ENCODE data around the gene DTNBP1. TPM values are rescaled to one million over a fixed set of nuclear protein-coding genes. Genes with fewer than 3 reads are reported as not detected.

The DTNBP1 gene
- total and polyA plus RNA-seq, 2 of the 13 experiments (the other 11 are each of a cell fraction or from before 2014, with no cell fraction given): 6.6 to 19.1 TPM

GRCh38 chr6:15662326-15663129, at the start of gene DTNBP1 (continued):
- no peak for TF ChIP-seq ZBTB26 (CRISPR knock-in tag; IDR thresholded peaks at IDR 0.05; ENCODE audit: borderline replicate concordance)
- TF ChIP-seq ZNF609 (CRISPR knock-in tag; IDR thresholded peaks at IDR 0.05; ENCODE audit: borderline replicate concordance): peak; percentile 67; the same call in 1 of the 2 replicates
- peak; percentile 65 for TF ChIP-seq ZNF317 (CRISPR knock-in tag; IDR thresholded peaks at IDR 0.05)
- TF ChIP-seq GABPB1 (CRISPR knock-in tag; IDR thresholded peaks at IDR 0.05): peak; percentile 89
- TF ChIP-seq FOXO4 (CRISPR knock-in tag; conservative IDR thresholded peaks at IDR 0.05): no peak
- peak; percentile 74; the same call in 1 of the 2 replicates for TF ChIP-seq ZNF577 (CRISPR knock-in tag; IDR thresholded peaks at IDR 0.05; ENCODE audit: borderline replicate concordance, low read depth)
- no peak for TF ChIP-seq ZSCAN30 (CRISPR knock-in tag; IDR thresholded peaks at IDR 0.05)
- TF ChIP-seq PCBP1 (IDR thresholded peaks at IDR 0.05; ENCODE audit: borderline replicate concordance, low read depth, low read length): no peak
- no peak for TF ChIP-seq ZSCAN12 (CRISPR knock-in tag; IDR thresholded peaks at IDR 0.05)
- TF ChIP-seq PLSCR1 (CRISPR knock-in tag; IDR thresholded peaks at IDR 0.05; ENCODE audit: borderline replicate concordance): no peak
- peak; percentile 40 for TF ChIP-seq GABPA (IDR thresholded peaks at IDR 0.05; ENCODE audit: low read depth, low read length)
- no peak for TF ChIP-seq GABPA (CRISPR knock-in tag; IDR thresholded peaks at IDR 0.05; ENCODE audit: low read depth)

Data from HepG2 (cell line).